Forelimb muscle (tissue), 1 donor: Measurements from ENCODE around the gene CELF2. TPM values are rescaled to one million over a fixed set of nuclear protein-coding genes. Genes with fewer than 3 reads are reported as not detected.

Source experiments
- DNase-seq: peaks from one replicate; pipeline ENCODE4 v3.0.0-alpha.2; 2013; ENCODE audit warnings: low read depth
- polyA plus RNA-seq: library from polyadenylated mRNA; unstranded; fragments of 120-200 nt; gene quantifications from one replicate; pipeline ENCODE4 v1.2.1, GENCODE V29; 2013; ENCODE audit not compliant: insufficient read length

Gene CELF2
- polyA plus RNA-seq, 1 donor = 70.1 TPM

DNA sequence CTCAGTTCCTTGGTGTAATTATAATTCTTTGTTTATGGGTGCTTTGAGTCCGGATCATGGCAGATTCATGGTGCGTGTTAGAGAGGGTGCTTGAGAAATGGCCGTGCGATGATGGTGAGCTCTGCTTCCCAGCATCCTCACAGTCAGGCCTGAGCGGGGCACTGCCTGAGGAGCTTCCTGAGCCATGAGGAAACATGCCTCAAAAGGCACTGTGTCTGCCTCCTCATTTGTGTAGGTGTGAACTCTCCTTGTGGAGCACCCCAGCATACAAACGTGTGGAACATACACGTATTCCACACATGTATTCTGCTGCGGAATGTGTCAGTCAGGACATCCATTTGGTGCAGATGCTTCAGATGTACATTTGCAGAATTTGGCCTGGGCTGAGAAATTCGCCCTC, 205.4 kb downstream of the CELF2 start:
- DNase-seq = no peak

DNA sequence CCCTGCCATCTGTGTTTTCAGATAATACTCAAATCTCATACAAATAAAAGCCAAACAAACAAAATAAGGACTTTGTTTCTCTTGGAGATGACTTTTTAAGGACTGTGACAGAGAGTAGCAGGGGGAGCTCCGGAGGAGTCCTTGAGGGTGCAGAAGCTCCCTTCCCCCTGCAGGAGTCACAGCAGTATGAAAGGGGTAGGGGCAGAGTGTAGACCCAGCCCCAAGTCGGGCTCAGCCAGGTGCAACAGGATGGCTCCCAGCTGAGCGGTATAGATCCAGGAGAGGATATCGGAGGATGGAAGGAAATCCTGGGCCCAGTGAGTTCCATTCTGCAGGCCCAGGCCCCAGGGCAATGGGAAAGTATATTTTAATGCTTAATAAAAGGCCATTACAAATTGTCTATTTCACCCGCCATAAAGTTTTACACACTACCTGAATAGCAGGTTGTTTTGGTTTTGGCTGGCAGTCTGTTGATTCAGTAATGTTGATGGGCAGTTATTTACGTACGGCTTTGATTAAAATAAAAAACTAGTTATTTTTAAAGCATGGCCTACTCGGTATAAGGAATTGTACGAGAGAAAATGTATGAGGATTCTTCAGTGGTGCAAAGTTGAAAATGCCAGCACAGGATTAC, 206.0 kb downstream of the CELF2 start:
- DNase-seq = no peak

DNA sequence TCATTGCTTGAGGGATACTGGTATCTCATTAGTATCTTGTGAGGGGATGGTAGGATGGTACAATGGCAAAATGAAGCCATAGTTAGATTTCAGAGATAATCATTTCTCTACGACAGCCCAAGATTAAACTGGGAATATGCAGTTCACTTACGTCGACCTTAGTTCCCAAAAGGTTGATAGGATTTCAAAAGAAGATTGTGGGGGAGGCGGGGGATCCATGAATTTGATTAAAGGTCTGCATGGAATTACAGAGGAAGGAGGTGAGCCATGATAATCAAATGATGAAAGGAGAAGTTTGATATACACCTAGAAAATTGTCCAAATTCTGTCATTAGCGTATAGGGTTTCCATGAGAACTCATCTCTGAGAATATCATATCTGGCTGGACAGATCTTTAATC, 206.6 kb downstream of the CELF2 start:
- DNase-seq = no peak

DNA sequence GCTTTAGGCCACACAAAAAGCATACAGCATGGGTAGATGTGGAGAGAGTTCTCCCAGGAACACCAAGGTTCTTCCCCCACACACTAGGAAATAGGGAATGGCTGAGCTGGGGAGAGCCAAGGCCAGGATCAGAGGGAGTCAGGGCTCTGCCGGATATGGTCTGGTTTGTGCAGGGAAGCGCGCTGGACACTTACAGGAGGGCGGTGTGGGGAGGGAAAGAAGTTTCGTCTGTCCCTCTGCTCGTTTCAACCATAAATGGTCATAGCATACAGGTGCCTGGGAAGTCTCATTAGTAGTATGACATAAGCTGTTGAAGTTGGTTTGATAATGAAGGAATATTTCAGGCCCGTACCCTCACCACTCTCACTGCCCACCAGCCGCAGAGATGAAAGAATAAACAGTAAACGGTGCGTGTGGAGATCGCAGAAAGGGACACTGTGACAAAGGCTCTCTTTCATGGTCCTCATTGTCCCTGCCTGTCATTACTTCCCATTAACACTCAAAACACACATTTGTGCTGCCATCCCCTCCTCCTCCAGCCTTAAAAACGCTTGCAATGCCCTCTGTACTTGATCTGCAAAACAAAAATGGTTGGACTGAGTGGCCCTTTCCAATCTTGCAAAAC, 207.2 kb downstream of the CELF2 start:
- no peak for DNase-seq

DNA sequence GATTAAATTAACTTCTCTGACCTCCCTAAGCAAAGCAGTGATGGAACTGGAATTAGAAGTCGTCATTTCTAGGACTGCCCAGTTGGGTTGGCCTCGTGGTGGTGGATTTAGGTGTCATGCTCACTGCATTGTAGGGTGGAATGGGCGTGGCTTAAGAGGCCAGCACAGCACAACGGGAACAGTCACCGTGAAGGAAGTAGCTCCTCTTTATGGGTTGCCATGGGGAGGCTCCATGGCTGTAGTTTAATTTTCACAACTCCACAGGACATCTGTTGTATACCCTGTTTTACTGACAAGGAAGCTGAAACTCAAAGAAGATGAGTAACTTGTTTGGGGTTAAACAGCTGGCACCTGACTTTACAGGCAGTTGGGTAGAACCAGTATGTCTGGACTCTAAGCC, 208.3 kb downstream of the CELF2 start:
- DNase-seq = no peak

DNA sequence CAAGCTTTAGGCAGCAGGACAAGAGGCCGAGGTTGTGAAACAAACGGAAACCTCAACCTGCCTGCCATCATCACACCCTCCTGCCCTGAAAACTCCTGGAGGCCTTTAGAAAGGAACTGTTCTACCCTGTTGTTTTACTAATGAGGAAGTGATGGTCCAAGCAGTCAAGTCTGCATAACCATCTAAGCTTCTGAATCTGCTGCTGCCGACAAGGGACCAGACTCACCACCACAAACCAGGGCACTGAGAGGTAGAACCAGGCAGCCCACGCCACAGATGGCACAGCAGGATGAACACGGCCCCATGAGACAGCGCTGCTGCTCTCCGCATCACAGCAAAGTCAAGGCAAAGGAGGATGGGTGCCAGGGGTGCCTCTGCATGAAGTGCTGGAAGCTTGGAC, 209.4 kb downstream of the CELF2 start:
- no peak for DNase-seq

DNA sequence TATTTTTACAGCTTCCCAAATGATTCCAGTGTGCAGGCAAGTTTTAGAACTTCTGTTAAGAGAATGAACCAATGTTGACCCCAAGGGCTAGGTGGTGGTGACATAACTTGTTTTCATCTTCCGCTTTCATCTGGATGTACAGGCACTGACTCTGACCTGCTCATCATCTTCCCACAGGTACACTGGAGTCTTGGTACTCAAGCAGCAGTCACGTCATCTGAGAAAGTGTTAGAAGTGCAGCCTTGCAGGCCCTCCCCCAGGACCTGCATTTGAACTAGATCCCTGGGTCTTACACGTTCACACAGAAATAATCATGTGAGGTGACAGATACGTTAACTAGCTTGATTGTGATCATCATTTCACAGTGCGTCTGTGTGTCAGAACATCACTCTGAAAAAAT, 212.2 kb downstream of the CELF2 start:
- DNase-seq = no peak

DNA sequence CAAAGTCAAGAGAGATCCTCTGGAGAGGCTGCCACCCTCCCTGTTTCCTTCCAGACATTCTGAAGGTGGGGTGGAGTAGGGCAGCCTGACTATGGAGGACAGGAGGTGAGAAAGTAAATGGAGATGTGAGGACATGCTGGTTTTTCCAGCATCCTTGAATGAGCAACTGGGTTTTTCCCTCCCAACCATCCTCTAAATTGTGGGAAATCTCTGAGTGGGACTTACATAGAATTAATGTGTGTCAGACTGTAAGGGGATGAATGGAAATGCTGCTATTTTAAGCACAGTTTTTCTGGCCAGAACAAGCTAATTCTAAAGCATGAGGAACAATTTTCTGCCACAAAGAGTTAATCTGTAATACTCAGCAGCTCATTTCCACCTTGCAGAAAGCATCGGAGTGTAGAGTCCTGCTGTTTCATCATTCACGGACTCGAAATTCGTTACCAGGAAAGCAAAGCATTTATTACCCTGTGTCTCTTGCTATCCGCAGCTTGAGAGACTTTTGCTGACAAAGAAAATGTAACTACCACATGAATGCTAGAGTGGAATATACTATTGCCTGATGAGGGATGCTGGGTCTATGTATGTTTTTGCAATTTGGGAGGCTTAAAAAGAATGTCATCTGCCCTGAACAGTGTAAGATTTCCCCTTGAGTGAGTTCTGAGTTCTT, 213.0 kb downstream of the CELF2 start:
- DNase-seq = no peak

DNA sequence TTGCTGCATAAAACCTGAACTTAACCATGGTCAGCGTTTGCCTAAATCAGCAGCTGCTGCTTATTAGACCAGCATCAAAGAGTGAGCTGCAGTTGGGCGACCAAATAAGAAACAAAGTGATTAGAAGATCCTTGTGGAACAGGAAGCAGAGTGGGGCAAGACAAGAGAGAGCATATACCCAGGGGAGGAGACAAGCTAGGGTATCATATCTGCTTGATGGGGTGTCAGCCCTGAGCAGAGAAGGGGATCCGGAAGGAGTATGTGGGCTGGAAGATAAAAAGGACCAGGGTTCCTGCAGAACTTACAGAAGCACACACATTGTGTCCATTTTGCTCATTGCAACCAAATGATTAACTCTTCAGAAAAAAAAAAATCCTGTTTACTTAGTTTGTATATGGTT, 213.6 kb downstream of the CELF2 start:
- DNase-seq = no peak

DNA sequence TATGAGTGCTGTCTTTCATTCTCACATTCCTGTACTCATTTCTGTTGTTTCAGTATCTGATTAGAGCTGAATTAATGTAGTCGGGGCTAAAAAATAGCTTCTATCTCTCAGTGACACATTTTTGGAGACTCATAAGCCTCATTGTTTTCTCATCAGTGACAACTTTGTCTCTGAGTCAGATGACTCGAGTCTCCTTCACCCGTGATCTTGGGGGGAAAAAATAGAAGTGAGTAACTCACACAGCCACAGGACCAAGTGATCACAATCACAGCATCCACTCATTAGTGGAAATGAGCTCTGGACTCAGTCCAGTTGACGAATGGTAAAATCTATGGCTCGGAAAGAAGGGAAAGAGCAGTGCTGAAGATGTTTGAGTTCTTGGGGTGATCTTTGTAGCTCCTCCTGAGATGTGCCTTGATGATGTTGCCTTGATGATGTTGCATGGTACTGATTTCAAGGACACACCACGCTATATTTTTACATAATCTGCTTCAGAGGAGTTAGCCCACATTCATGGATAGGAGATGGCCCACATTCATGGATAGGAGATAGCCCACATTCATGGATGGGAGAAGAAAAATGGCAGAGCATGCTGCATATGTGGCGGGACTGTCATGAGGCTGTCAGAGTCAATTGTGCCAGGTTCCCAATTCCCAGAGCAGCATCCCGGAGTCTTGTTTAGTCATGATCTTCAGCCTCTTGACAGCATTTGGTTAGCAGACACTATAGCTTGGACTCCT, 214.7 kb downstream of the CELF2 start:
- no peak for DNase-seq

DNA sequence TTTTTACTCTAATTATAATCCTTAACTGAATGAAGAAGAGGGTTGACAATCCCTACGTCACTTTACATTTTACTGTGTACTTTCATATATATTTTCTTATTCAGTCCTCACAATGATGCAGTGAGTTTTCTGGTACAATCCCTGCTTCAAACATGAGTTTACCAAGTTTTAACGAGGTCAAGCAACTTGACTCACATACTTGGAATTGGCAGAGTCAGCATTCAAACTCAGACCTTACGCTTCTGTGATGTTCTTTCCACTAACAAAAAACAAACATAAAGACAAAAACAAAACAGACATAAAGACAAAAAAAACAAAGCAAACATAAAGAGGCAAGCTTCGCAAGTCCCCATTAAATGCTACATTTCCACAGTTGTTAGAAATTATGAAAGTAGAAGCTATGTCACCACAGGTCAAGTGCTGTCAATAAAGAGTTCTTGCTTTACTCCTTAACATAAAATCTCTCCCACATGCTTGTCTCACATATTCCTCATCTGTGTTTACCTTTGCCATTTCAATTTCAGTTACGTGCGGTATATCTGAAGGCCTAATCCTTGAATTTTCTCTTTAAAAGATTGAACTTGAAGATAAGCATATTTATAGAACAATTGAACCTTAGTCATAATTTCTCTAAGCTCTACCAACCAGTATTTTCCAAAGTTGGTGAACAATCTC, 217.3 kb downstream of the CELF2 start:
- DNase-seq = no peak

DNA sequence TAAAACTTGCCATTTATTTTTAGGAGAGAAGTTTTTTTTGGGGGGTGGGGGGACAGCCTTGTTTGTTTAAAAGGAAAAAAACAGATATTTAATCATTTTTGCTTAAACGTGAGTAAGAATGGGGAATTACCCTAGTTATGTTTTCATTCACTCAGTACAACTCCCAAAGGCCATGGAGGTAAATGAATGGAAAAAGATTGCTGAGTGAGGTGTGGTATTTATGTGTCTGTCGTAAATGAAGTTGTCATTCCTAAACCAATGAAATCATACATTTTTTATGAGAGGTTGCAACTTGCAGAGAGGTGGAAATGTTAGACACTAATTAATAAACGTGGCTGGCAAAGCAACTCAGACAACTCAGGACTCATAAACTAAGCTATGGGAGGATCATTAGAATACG, 218.1 kb downstream of the CELF2 start:
- no peak for DNase-seq

DNA sequence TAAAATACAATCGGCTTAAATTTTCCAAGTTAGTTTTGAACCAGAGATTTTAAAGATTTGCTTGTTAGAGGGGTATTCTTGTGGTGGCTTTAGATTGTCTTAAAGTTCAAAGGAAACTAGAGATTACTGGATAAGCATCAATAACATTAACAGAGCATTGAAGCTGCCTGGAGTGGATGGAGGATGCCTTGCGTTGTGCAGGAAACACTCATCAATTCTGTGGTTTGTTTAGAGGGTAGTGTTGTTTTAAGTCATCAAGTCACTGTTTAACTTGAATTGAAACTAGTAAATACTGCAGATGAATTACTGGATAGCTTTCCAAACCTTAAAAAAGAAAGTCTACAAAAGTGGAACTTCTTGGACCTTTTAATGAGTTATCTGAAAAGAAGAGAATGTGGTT, 218.6 kb downstream of the CELF2 start:
- DNase-seq = no peak

DNA sequence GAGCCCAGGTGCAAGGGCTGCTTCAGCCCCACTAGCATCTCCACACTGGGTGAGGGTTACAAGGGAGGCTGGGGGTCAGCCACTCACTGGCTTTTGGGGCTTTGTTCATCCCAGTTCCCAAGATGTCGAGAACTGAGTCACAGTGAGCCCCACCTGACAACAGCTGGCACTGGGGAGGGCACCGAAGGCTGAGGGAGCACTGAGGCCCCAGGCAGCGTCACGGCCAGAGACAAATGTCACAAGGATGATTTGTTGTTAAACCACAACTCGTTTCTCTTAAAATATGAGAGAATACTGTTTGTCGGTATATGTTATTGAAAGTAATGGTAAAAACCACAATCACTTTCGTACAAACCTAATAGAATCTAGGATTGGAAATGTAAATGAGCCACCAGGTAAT, 219.9 kb downstream of the CELF2 start:
- DNase-seq = no peak

DNA sequence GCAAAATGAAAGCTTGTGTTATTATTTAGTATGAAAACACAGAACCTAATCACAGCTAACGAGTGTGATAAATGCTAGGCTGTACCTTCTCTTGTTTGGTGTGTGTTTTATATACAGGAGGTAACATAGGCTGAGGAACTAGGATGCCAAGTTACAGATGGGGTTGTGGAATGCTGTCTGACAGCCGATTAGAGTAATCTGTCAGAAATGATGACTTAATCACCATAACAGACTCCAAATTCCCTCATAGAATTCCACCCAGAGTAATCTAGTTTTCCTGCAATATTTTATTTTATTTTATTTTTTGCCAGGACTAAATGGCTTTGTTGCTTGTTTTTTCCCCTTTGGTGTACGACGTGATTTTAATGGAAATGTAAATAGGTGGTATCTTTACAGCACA, 221.2 kb downstream of the CELF2 start:
- DNase-seq = no peak

DNA sequence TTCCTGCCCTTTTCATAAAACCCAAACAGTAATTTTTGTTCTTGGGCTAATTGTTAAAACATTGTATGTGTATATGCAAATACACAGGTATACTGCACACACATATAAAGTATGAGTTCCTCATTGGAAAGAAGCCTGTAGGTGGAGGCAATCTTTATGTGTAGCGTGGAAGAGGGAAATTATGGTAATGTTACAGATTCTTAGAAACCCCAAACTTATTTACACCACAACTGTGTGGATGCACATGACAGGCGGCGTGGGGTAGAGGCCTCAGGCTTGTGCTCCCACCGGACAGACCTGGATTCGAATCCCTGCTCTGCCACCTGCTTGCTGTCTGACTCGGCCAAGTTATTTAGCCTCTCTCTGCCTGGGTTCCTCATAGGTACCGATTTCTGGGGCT, 223.0 kb downstream of the CELF2 start:
- no peak for DNase-seq

DNA sequence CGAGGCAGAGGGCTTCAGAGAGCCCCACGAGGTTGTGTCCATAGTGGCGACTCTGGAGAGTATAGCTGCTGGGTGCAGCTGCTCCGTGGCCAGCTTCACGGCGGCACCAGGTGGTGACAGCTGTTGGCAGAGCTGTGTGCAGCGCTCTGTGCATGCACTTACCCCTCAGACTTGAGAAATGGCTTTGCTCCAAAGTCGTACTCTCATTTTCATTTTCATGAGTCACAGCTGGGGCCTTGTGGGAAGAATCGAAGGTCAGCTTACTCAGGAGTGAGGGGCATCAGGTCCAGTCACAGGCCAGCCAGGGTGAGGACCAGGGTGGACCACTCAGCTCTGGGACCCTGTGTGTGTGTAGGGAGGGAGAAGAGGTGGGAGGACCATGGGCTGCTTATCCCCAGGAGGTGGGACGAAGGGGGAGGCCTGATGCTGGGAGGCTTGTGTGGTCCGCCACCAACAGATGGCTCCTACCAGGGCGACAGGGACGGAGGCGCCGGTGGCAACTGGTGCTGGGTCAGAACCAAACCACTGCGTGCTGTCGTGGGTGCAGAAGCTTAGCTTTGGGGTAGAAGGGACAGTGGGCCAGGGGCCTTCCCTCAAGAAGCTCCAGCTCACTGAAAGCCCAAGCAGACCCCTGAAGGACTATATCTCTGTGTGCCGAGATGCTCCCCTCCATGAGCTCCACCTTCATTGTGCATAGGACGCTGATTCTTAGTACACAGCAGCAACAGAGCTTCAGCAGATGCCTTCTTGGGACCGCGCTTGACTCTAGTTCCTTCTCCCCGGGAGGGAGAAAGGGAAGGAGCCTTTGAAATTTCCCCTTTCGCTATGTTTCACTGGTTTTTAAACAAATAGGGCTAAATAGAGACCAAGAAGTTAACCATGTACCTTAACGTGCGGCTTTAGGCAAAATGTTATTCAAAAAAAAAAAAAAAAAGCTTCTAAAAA, 225.0 kb downstream of the CELF2 start:
- DNase-seq = peak; percentile 26

DNA sequence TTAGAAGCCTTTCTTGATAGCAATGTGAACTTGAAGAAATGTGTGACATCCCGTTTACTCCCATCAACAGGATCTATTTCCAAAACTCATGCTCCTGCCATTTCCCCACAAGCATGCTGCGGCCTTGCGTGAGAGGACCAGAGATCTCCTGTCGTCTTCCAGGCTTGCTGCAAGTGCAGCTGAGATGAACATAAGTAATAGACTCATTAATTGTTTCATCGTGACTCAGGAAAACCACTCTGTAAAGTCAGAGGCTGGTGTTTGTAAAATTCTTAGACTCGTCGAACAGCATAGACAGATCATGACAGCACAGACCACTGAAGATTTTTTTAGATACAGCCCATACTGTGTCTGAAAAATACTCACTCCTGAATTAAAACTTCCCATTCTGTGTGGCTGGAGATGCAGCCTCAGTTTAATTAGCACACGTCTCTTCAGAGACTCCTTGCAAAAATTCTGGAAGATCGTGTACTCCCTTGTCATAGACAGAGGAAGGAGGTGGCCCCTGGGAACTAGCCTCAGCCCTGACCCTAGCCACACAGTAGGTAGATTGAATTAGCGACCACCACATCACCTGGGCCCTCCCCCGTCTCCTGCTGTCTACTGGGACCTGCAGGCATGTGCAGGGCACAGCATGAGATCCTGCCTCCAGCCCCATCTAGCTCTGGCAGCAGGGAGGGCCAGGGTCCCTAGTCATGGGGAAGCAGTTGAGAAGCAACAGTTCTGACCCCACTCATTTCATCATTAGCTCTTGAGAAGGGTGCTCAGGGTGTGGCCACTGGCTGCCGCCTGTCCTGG, 226.0 kb downstream of the CELF2 start:
- no peak for DNase-seq

DNA sequence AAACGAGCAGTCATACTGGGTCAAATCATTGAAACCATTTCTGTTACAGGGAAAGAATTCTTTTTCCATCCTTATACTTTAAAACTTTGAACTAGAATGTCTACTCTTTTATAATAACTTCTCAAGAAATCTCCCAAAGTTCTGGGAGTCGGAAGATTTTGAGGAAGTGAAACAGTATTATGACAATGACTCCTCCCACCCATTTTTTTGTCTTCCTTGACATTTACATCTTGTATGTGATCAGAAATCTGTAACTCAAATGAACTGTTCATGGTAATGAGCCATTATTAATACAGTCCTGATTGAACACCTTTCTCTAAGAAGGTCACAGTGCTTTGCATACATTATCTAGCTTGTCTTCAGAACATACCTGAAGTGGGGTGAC, 227.4 kb downstream of the CELF2 start:
- no peak for DNase-seq

DNA sequence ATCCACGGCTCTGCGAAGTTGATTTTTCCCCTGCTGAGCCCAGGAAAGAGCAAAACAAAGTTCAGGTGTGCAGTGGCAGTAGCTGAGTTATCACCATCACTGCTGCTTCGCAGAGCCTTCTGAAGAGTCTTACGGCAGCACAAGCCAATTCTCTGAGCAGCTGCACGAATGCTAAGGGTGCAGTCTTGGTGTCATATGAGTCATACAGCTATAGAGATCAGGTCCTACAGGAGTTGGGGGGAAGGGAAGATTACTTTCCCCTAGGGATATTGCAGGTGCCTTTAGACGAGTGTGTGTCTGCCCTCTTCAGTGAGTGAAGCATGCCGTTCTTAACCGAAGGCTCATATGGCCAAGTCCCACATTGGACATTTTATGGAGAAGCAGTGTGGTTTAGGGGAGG, 227.8 kb downstream of the CELF2 start:
- no peak for DNase-seq
